COLO668 (cell line): ENCODE measurements around the gene SEPTIN1.
A peak's percentile ranks its signal among the peaks of the same experiment; 100 is the strongest.
"Not testable (repeated sequence)": the region's sequence is repeated elsewhere in the genome, so short reads cannot be mapped to it uniquely, and the experiment has no call there.

Experiments
- DNase-seq: peaks from one replicate; lab custom pipeline; 2025; ENCODE audit not compliant: unreplicated experiment; lab: John Stamatoyannopoulos, UW

SEPTIN1 gene

GRCh38 chr16:30406795-30407101 is 24.4 kb upstream of the SEPTIN1 start:
- DNase-seq: no peak

GRCh38 chr16:30401768-30402425 is 19.5 kb upstream of the SEPTIN1 start:
- DNase-seq: peak; percentile 43

- peak; percentile 30 for DNase-seq
Measured at GRCh38 chr16:30399435-30400186, 17.2 kb upstream of the SEPTIN1 start.

- DNase-seq: no peak
Measured at GRCh38 chr16:30398661-30399434, 16.5 kb upstream of the SEPTIN1 start.

GRCh38 chr16:30397776-30398660 is 15.7 kb upstream of the SEPTIN1 start:
- DNase-seq: no peak

- DNase-seq: no peak
Measured at GRCh38 chr16:30397056-30397455, 14.7 kb upstream of the SEPTIN1 start.

- not testable (repeated sequence) for DNase-seq
Measured at GRCh38 chr16:30396627-30397026, 14.3 kb upstream of the SEPTIN1 start.

- peak; percentile 26 for DNase-seq
Measured at GRCh38 chr16:30395992-30396585, 13.7 kb upstream of the SEPTIN1 start.

GRCh38 chr16:30395155-30395991 is 13.0 kb upstream of the SEPTIN1 start, which contains the start of gene ZNF48:
ZNF48 (plus strand) TSS chr16:30395420; CDS start chr16:30395795, 375 bp downstream.
- peak; percentile 92 for DNase-seq

GRCh38 chr16:30394592-30395154 is 12.3 kb upstream of the SEPTIN1 start:
- DNase-seq: no peak

- no peak for DNase-seq
Measured at GRCh38 chr16:30383521-30383920, 1.2 kb upstream of the SEPTIN1 start.

- DNase-seq: peak; percentile 5
Measured at GRCh38 chr16:30381291-30382041, 895 bp downstream of the SEPTIN1 start.

- DNase-seq: no peak
Measured at GRCh38 chr16:30380803-30381208, 1.6 kb downstream of the SEPTIN1 start.

- DNase-seq: no peak
Measured at GRCh38 chr16:30380072-30380802, 2.1 kb downstream of the SEPTIN1 start.

- no peak for DNase-seq
Measured at GRCh38 chr16:30379158-30379783, 3.1 kb downstream of the SEPTIN1 start.

- DNase-seq: peak; percentile 98
Measured at GRCh38 chr16:30378236-30379157, 3.9 kb downstream of the SEPTIN1 start.
